HEK293 (cell line): ENCODE measurements around the gene SLC44A1.

ENCODE experiments used
- CTCF ChIA-PET: fragments of 350-600 bp; formaldehyde crosslinking; extraction: SDS; loops from one replicate; lab custom pipeline; 2021; ENCODE audit warnings: antibody characterized with exemption; lab: Yijun Ruan, JAX
- POLR2A ChIA-PET: fragments of 300-600 bp; formaldehyde crosslinking; extraction: SDS; loops from one replicate; lab custom pipeline; 2020; ENCODE audit warnings: antibody characterized with exemption, inconsistent platforms; lab: Yijun Ruan, JAX
- H3K27ac ChIP-seq: fragments of 200-500 bp; sonication (Bioruptor generic); 2 replicates; pipeline ENCODE4 v1.5.1; 2014; ENCODE audit warnings: low read depth, low read length, control low read depth, inconsistent platforms; ENCODE audit errors: extremely low read depth
- H3K36me3 ChIP-seq, 2 experiments: fragments of 200-500 bp in 1 of 2; sonication (Bioruptor generic) in 1 of 2; 1 replicate in 1 of 2; 2 replicates in 1 of 2; pipeline ENCODE4 v1.5.1; 2014 to 2017; ENCODE audit warnings: inconsistent platforms in 2 of 2, low read length in 2 of 2; ENCODE audit not compliant: control insufficient read depth in 2 of 2, insufficient read depth in 1 of 2
- H3K4me1 ChIP-seq: fragments of 200-500 bp; sonication (Bioruptor generic); 2 replicates; pipeline ENCODE4 v1.5.1; 2014; ENCODE audit warnings: mild to moderate bottlenecking, low read length, inconsistent platforms; ENCODE audit not compliant: control insufficient read depth, insufficient read depth
- H3K4me3 ChIP-seq: 2 replicates; pipeline ENCODE4 v1.5.1; 2011; ENCODE audit warnings: low read depth, mild to moderate bottlenecking, control low read depth, low read length, moderate library complexity
- H3K9me3 ChIP-seq: fragments of 200-500 bp; sonication (Bioruptor generic); 2 replicates; pipeline ENCODE4 v1.5.1; 2014; ENCODE audit warnings: low read depth, low read length, inconsistent platforms; ENCODE audit not compliant: control insufficient read depth, insufficient read depth
- CTCF ChIP-seq: fragments of 450-650 bp; formaldehyde crosslinking; IDR thresholded peaks from 2 replicates; pipeline ENCODE4 v1.5.1; 2016; ENCODE audit warnings: missing biosample characterization, missing genetic modification characterization
- HIC1 ChIP-seq: fragments of 450-650 bp; formaldehyde crosslinking; IDR thresholded peaks from 2 replicates; pipeline ENCODE4 v1.5.1; 2016; ENCODE audit warnings: missing biosample characterization, missing genetic modification characterization
- HOXD13 ChIP-seq: sonication (generic); formaldehyde crosslinking; IDR thresholded peaks from 2 replicates; pipeline ENCODE4 v1.8.0; 2022; ENCODE audit warnings: missing genetic modification reagents, borderline replicate concordance
- MYNN ChIP-seq: fragments of 450-650 bp; formaldehyde crosslinking; IDR thresholded peaks from 2 replicates; pipeline ENCODE4 v1.5.1; 2016; ENCODE audit warnings: missing biosample characterization, missing genetic modification characterization, borderline replicate concordance
- PRDM10 ChIP-seq: fragments of 450-650 bp; formaldehyde crosslinking; IDR thresholded peaks from 2 replicates; pipeline ENCODE4 v1.5.1; 2016; ENCODE audit warnings: missing biosample characterization, missing genetic modification characterization
- RBAK ChIP-seq: fragments of 450-650 bp; formaldehyde crosslinking; IDR thresholded peaks from 2 replicates; pipeline ENCODE4 v1.5.1; 2016; ENCODE audit warnings: missing biosample characterization, missing genetic modification characterization
- SCRT2 ChIP-seq: fragments of 450-650 bp; formaldehyde crosslinking; IDR thresholded peaks from 2 replicates; pipeline ENCODE4 v1.5.1; 2016; ENCODE audit warnings: missing biosample characterization, missing genetic modification characterization
- ZEB2 ChIP-seq: fragments of 450-650 bp; formaldehyde crosslinking; IDR thresholded peaks from 2 replicates; pipeline ENCODE4 v1.5.1; 2016; ENCODE audit warnings: missing biosample characterization, missing genetic modification characterization
- ZNF121 ChIP-seq: fragments of 450-650 bp; formaldehyde crosslinking; IDR thresholded peaks from 2 replicates; pipeline ENCODE4 v1.5.1; 2016; ENCODE audit warnings: missing biosample characterization, missing genetic modification characterization
- ZNF140 ChIP-seq: fragments of 450-650 bp; formaldehyde crosslinking; IDR thresholded peaks from 2 replicates; pipeline ENCODE4 v1.5.1; 2016; ENCODE audit warnings: missing biosample characterization, missing genetic modification characterization
- ZNF221 ChIP-seq: fragments of 450-650 bp; formaldehyde crosslinking; IDR thresholded peaks from 2 replicates; pipeline ENCODE4 v1.5.1; 2017; ENCODE audit warnings: missing biosample characterization, missing genetic modification characterization, borderline replicate concordance
- ZNF404 ChIP-seq: fragments of 450-650 bp; formaldehyde crosslinking; IDR thresholded peaks from 2 replicates; pipeline ENCODE4 v1.5.1; 2017; ENCODE audit warnings: missing biosample characterization, missing genetic modification characterization
- ZNF473 ChIP-seq: fragments of 450-650 bp; formaldehyde crosslinking; IDR thresholded peaks from 2 replicates; pipeline ENCODE4 v1.5.1; 2017; ENCODE audit warnings: missing biosample characterization, missing genetic modification characterization
- ZNF610 ChIP-seq: fragments of 450-650 bp; formaldehyde crosslinking; IDR thresholded peaks from 2 replicates; pipeline ENCODE4 v1.5.1; 2016; ENCODE audit warnings: missing biosample characterization, missing genetic modification characterization, borderline replicate concordance
- ZNF654 ChIP-seq: fragments of 450-650 bp; formaldehyde crosslinking; IDR thresholded peaks from 2 replicates; pipeline ENCODE4 v1.5.1; 2016; ENCODE audit warnings: low read depth, missing biosample characterization, missing genetic modification characterization
- ZNF660 ChIP-seq: fragments of 450-650 bp; IDR thresholded peaks from 2 replicates; pipeline ENCODE4 v1.5.1; 2018; ENCODE audit warnings: missing biosample characterization, mild to moderate bottlenecking, missing genetic modification characterization
- ZNF776 ChIP-seq: fragments of 450-650 bp; formaldehyde crosslinking; IDR thresholded peaks from 2 replicates; pipeline ENCODE4 v1.5.0; 2017; ENCODE audit warnings: missing biosample characterization, missing genetic modification characterization, borderline replicate concordance
- TF ChIP-seq, protein P1 (sequence below): fragments of 450-650 bp; formaldehyde crosslinking; IDR thresholded peaks from 2 replicates; pipeline ENCODE4 v1.5.1; 2016; ENCODE audit warnings: missing biosample characterization, missing genetic modification characterization

Gene SLC44A1

DNA sequence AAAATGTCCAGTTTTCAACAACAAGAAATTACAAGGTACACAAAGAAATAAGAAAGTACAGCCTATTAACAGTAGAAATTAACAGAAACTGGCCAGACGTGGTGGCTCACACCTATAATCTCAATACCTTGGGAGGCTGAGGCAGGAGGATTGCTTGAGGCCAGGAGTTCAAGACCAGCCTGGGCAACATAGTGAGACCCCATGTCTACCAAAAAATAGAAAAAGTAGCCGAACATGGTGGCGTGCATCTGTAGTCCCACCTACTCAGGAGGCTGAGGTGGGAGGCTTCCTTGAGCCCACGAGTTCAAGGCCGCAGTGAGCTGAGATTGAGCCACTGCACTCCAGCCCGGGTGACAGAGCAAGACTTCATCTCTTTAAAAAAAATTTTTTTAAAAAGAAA, 161.9 kb downstream of the SLC44A1 start:
- POLR2A ChIA-PET = no interaction called here
- Histone ChIP-seq H3K4me1 (no peaks in the 10 kb centered on the region), H3K4me3 (no peak overlapping the region), H3K9me3 (no peaks in the 10 kb centered on the region), H3K27ac (no peak overlapping the region), H3K36me3 (no peaks in the 10 kb centered on the region)
- CTCF ChIA-PET = interaction anchor here (0.8 to 1.7 kb wide), 2 partner anchors 9 to 626 kb away, joined by 4 to 10 read pairs; no protein-coding TSS in a partner anchor
- TF ChIP-seq HIC1 (tag by site-specific recombination) = no peak
- no peak for TF ChIP-seq RBAK (tag by site-specific recombination)
- no peak for TF ChIP-seq ZNF140
- no peak for TF ChIP-seq ZNF610

DNA sequence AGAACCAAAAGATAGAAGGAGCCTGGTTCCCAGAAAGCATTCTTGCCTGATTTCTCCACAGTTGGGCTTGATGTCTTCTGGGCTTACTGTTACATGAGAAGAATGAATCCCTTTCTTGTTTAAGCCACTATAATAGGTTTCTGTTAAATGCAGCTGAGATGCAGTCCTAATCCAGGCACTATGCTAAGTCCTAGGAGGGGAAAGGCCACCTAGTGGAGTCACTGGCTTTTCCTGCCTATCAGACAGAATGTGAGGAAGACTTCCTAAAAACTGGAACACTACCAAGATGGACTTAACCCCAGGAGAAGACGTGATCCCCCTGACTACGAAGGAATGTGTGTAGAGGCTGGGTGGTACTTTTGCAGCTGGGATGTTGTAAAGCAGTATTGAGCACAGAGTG, 169.1 kb downstream of the SLC44A1 start:
- POLR2A ChIA-PET = no interaction called here
- TF ChIP-seq ZNF473 = no peak
- TF ChIP-seq MYNN (tag by site-specific recombination) = no peak
- TF ChIP-seq CTCF = 0 out of 2 replicates have a peak, but pooled peaks have one; percentile 15
- peak; percentile 22; the same call in 1 of the 2 replicates for TF ChIP-seq ZNF654 (tag by site-specific recombination)
- Histone ChIP-seq H3K9me3 (no peaks in the 10 kb centered on the region), H3K36me3 (no peaks in the 10 kb centered on the region), H3K27ac (no peak overlapping the region), H3K4me1 (no peaks in the 10 kb centered on the region), H3K4me3 (no peak overlapping the region)
- CTCF ChIA-PET = interaction anchor here (0.6 to 6.0 kb wide), 10 partner anchors 52 to 664 kb away, joined by 3 to 43 read pairs (median 4); no protein-coding TSS in a partner anchor

DNA sequence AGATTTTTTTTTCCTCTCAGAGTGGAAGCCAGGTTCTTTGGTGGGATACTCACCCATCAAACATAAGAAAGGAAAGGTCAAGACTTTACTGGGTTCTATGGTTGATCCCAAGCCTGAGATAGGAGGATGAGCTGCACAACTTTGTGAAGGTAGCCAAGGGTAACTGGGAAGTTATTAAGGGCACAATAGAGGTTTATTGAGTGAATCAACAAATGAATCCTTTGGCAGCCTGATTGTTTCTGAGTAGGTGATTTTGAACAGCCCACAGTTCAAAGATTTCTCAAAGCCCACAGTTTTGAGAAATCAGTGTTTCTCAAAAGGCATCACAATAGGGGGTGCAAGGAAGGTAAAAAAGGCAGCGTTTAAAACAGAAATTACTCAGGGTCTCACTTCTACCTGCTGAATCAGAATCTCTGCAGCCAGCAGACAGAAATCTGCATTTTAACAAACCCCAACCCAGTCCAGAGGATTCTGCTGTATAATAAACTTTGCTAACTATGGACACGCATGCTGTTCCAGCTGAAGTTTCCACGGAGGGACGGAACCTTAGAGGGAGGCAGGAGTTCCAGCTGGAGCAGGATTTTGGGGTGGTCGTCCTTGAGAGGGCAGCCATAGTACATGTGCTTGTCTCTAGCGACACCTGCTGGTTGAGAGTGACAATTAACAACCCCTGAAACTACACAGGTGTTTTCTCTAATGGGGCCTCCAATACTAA, 170.7 kb downstream of the SLC44A1 start:
- Histone ChIP-seq H3K9me3 (no peaks in the 10 kb centered on the region), H3K4me1 (no peaks in the 10 kb centered on the region), H3K4me3 (no peak overlapping the region), H3K36me3 (no peaks in the 10 kb centered on the region), H3K27ac (no peak overlapping the region)
- ChIA-PET POLR2A (interaction anchor here (0.5 to 0.6 kb wide), 2 partner anchors 553 to 748 kb away, joined by 3 to 4 read pairs; no protein-coding TSS in a partner anchor), CTCF (interaction anchor here (0.5 to 6.0 kb wide), 39 partner anchors 9 to 1087 kb away, joined by 3 to 43 read pairs (median 4); partner anchors contain the start of gene SLC44A1)
- TF ChIP-seq PRDM10 (tag by site-specific recombination) = no peak
- no peak for TF ChIP-seq ZNF221
- peak; percentile 75; the same call in 1 of the 2 replicates for TF ChIP-seq ZNF660 (tag by site-specific recombination)
- TF ChIP-seq ZNF776 (tag by site-specific recombination) = no peak
- no peak for TF ChIP-seq HOXD13 (CRISPR knock-in tag)
- TF ChIP-seq ZNF654 (tag by site-specific recombination) = peak; percentile 87
- TF ChIP-seq, protein P1, sequence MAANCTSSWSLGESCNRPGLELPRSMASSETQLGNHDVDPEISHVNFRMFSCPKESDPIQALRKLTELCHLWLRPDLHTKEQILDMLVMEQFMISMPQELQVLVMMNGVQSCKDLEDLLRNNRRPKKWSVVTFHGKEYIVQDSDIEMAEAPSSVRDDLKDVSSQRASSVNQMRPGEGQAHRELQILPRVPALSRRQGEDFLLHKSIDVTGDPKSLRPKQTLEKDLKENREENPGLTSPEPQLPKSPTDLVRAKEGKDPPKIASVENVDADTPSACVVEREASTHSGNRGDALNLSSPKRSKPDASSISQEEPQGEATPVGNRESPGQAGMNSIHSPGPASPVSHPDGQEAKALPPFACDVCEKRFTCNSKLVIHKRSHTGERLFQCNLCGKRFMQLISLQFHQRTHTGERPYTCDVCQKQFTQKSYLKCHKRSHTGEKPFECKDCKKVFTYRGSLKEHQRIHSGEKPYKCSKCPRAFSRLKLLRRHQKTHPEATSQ (tag by site-specific recombination) = no peak
- no peak for TF ChIP-seq ZEB2 (tag by site-specific recombination)
- TF ChIP-seq CTCF = 0 out of 2 replicates have a peak, but pooled peaks have one; percentile 52
- no peak for TF ChIP-seq ZNF404
- TF ChIP-seq ZNF121 = no peak
- 0 out of 2 replicates have a peak, but pooled peaks have one; percentile 29 for TF ChIP-seq SCRT2 (tag by site-specific recombination)
